Daoy (cell line): Measurements from ENCODE around the gene FAM117B. TPM values are rescaled to one million over a fixed set of nuclear protein-coding genes. Genes with fewer than 3 reads are reported as not detected.
A peak's percentile ranks its signal among the peaks of the same experiment; 100 is the strongest.

Source experiments
- DNase-seq: peaks from one replicate; pipeline ENCODE4 v3.0.0-alpha.2; 2015; ENCODE audit warnings: low read depth
- total RNA-seq: library from RNA; depleted of rRNA; stranded (reverse); fragments of >200 nt; shearing (Covaris generic); gene quantifications from 2 replicates; pipeline ENCODE4 v1.2.3, GENCODE V29; 2014; rRNA removed

The FAM117B gene
- 1.4 and 2.1 TPM in 2 replicates for total RNA-seq

- peak; percentile 98 for DNase-seq
These were observed at the start of gene FAM117B for GRCh38 chr2:202634556-202635427. Gene FAM117B (plus strand): TSS chr2:202634969. CDS start chr2:202635188, 219 bp downstream.

DNA sequence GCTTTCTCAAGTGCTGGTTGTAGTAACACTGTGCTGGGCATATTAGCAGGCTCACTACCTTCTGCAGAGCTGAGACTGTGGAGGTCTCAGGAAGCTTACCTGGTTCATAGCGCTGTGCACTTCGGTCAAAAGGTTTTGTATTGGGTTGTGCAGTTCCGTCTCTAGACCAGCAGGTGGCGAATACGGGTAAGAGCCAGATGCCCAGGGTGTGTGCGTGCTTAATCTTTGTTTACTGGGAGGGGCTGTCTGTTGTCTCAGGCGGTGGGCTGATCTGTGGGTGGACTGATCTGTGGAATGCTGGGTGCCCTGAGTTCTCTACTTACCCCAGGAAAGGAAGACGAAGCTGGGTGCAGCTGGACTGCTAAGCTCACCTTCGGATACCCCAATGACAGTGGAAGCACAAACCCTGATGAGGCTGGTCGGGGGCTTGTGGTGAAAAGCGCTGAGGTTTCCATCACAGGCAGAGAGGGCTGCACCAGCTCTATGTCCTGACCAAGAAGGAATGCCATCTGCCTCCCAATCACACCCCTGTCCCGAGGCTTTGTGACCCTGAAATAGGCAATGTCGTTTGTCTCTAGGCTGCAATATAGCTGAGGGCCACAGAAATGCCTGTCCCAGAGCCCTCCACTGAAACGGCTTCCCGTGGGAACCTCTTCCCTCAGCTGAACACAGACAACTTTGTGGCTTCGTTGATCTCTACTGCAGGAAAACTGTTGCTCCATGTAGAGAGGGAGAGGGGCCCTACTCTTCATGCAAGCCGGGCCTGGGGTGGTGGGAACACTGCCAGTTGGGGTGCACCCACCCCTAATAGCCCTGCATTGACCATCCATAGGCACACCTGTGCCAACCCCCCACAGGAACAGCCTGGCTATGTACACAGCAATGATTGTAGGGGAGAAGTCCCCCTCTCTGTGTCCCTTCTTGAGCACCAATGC lies 45.9 kb upstream of the FAM117B start:
- peak; percentile 66 for DNase-seq

GRCh38 chr2:202589582-202589949 lies 45.2 kb upstream of the FAM117B start:
- DNase-seq, result no peak

- no peak for DNase-seq
These were observed 42.2 kb upstream of the FAM117B start for GRCh38 chr2:202592566-202592965.

- DNase-seq, result no peak
These were observed 35.7 kb upstream of the FAM117B start for GRCh38 chr2:202599105-202599504.

DNA sequence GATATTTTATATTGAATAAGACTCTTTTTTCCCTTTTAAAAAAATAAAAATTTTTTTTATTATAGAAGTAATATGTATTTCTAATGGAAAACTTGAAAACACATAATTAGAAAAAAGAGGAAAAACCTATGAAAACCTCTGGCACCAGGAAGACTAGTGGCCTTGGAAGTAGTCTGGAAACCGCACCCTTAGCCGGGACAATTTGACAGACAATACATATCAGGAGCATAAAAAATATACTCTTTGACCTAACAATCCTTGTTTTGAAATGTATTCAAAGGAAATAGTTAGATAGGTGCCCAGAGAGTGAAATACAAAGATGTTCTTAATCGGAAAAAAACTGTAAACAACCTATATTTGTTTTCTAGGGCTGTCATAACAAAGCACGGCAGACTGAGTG lies 34.9 kb upstream of the FAM117B start:
- no peak for DNase-seq

GRCh38 chr2:202604699-202605098 lies 30.1 kb upstream of the FAM117B start:
- DNase-seq, result no peak

DNA sequence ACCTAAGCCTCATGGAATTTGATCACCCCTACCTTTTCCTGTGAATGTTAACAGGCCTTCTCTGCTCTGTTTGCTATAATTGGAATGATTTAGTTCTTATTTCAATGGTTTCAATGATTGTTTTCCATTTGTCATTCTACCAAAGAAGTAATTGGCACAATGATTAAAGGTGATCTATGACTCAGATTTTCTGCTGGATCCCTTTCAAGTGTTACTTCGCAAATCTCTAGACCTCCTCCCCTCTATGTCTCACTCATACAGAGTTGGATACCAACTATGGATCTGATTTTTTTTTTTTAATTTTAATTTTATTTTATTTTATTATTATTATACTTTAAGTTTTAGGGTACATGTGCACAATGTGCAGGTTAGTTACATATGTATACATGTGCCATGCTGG lies 29.6 kb upstream of the FAM117B start:
- no peak for DNase-seq

GRCh38 chr2:202608142-202608852 lies 26.5 kb upstream of the FAM117B start:
- DNase-seq, result no peak

DNA sequence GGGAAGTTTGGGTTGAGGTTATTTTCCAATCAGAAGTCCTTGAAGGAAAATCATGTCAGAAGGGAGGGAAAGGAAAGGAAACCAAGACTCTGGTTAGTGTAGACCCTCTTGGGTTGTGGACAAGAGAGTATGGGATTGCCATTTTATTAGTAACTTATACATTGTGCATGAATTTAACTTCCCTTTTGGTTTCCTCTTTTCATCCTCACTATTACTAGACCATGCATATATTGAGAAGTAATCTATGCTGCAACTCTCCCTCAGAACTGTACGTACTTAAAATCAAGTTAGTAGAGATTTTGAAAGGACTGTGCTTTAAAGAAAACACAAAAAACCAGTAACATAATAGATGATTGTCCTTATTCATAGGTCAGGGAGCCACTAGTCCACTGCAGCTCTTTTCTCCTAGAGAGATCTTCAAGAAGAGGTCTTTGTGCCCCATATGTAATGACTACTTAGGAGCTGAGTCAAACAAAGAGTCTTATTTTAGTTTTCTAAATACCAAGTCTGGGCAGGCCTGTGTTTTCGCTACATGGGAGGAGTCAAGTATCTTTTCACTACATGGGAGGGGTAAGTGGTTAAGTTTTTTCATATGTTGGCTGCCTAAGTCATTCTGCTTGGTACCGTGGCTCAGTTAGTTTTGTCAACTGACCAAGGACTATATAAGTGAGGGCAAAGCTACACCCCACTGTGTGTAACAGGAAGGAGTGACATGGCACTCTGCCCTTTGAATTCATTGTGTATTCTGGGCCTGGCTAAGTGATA lies 25.2 kb upstream of the FAM117B start:
- no peak for DNase-seq

- no peak for DNase-seq
These were observed 24.4 kb upstream of the FAM117B start for GRCh38 chr2:202610380-202610779.

DNA sequence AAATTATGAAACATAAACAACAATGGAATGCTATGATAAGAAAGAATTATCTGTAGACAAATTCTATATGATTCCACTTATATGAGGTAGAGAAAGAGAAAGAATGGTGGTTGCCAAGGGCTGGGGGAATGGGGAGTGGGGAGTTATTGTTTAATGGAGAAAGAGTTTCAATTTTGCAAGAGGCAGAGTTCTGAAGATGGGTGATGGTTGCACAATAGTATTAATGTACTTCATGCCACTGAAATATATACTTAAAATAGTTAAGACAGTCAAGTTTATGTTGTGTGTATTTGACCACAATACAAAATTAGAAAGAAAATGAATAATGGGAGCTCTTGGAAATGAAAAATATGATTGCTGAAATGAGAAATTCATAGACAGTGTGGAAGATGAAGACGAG lies 22.6 kb upstream of the FAM117B start:
- DNase-seq, result no peak

DNA sequence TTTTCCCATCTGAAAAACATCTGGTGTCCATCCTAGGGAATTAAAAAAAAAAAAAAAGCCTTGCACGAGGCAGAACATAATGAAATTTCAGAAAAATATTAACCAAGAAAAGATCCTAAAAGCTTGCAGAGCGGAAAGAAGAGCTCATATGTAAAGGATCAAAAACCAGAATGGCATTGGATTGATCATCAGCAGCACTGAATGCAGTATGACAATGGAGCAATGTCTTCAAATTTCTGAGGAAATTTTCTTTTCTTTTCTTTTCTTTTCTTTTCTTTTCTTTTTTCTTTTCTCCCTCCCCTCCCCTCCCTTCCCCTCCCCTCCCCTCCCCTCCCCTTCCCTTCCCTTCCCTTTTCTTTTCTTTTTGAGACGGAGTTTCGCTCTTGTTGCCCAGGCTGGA lies 21.3 kb upstream of the FAM117B start:
- no peak for DNase-seq

GRCh38 chr2:202624133-202624532 lies 10.6 kb upstream of the FAM117B start:
- no peak for DNase-seq

DNA sequence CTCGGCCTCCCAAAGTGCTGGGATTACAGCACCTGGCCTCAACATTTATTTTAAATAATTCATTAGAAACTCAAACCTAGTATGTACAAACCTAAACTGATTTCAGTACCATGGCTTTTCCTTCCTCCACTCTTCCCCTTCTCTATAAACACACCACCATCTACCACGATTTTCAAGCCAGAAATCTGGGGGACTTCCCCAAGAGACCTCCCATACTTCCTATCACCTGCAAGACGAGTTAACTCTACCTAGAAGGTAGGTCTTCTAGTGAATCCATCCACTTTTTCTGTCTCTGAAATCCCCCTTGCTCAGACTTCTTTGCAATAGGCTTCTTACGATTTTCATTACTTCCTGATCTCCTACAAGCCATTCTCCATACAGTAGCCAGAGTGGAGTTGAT lies 7.7 kb upstream of the FAM117B start:
- no peak for DNase-seq

DNA sequence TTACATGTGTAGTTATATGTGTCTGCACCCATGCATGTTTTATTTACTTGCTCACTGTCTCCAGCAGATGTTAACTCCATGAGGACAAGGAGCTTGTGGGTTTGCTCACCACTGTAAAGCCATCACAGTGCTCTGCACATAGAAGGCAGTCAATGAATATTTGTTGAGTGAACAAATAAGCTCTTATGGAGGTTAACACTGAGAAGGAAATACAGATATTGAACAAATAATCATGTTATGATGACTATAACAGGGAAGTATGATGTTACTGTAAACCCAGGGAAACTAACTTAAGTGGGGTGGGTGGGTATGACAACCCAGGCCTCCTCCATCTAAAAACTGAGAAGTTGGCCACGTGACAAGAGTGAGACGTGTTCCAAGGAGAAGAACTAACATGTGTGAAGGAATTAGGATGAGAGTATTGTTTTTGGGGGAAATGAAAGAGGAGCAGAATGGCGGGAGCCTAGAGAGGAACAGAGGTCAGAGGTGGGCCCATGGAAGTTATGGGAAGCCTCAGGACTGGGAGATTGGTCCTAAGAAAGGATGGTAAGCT lies 6.0 kb upstream of the FAM117B start:
- DNase-seq, result no peak

DNA sequence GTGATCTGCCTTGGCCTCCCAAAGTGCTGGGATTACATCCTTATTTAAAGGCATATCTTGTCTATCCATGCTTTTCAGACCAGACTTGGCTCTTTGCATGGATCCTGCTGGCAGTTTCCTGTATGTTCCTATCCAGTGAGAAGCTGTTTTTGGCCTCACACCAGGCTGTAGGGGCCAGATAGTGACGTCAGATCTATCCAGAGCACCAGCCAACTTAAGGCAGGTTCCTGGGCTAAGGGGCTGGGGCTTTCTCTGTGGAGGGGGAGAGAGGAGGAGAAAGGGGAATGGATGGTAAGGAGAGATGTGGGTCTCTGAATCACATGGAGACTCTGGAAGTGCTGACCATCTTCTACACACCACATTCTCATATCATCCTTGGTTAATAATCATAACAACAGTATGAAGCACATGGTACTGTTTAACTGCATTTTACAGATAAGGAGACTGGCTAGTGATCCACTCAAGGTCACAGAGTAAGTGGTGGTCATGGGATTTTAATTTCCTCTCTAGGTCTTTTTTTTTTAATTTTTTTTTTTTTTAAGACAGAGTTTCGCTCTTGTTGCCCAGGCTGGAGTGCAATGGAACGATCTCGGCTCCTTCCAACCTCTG lies 2.0 kb upstream of the FAM117B start:
- no peak for DNase-seq

GRCh38 chr2:202633470-202633869 lies 1.3 kb upstream of the FAM117B start:
- DNase-seq, result no peak

DNA sequence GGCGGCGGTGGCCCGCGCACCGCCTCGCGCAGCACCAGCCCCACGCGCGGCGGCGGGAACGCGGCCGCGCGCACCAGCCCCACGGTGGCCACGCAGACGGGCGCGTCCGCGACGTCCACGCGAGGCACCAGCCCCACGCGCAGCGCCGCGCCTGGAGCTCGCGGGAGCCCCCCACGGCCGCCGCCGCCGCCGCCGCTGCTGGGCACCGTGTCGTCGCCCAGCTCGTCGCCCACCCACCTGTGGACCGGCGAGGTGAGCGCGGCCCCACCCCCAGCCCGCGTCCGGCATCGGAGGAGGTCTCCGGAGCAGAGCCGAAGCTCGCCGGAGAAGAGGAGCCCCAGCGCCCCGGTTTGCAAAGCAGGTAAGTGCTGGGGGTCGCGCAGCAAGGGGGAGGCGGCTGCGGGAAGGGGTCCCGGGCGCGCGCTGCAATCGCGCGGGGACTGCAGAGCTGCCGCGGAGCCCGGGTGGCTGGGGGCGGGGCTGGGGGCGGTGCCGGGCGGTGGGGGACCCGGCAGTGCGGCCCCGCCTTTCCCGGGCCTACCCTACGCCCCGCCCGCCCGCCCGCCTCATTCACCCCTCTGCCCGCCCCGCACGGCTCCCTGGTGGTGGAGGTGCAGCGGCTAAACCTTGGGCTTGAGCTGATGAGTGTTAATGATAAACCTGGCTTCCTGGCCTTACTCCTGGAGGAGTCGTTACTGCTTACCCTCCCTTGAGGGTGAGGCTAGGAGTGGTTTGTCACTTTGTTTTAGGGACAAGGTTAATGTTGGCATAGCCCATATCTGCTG lies 851 bp downstream of the FAM117B start:
- peak; percentile 80 for DNase-seq

- DNase-seq, result no peak
These were observed 1.4 kb downstream of the FAM117B start for GRCh38 chr2:202636213-202636513.
